Measurements from ENCODE around the gene DCD. TPM values are rescaled to one million over a fixed set of nuclear protein-coding genes. Genes with fewer than 3 reads are reported as not detected.
"Not testable (repeated sequence)": the region's sequence is repeated elsewhere in the genome, so short reads cannot be mapped to it uniquely, and the experiment has no call there.

The DCD gene
- total RNA-seq, 1 donor from 2014 or later, result not detected

DNA sequence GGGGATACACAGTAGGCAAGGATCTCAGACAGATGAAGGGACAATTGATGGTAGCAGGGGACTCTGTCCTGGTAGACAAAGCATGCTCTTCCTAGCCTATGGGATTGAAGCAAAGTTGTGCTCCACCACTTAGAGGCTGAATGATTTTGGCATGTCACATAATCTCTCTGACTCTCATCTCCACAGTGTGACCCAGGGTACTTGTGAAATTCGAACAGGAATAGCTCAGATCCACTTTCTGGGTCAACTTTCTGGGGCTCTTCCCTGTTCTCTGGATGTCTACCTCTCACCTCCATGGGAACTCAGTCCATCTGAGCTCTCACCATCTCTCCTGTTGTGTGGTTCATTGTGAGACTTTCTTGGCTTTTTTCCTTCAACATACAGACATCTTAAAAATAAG, 1.7 kb upstream of the DCD start:
- TF ChIP-seq, protein P1, sequence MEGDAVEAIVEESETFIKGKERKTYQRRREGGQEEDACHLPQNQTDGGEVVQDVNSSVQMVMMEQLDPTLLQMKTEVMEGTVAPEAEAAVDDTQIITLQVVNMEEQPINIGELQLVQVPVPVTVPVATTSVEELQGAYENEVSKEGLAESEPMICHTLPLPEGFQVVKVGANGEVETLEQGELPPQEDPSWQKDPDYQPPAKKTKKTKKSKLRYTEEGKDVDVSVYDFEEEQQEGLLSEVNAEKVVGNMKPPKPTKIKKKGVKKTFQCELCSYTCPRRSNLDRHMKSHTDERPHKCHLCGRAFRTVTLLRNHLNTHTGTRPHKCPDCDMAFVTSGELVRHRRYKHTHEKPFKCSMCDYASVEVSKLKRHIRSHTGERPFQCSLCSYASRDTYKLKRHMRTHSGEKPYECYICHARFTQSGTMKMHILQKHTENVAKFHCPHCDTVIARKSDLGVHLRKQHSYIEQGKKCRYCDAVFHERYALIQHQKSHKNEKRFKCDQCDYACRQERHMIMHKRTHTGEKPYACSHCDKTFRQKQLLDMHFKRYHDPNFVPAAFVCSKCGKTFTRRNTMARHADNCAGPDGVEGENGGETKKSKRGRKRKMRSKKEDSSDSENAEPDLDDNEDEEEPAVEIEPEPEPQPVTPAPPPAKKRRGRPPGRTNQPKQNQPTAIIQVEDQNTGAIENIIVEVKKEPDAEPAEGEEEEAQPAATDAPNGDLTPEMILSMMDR (IDR thresholded peaks at IDR 0.05; ENCODE audit: partially characterized antibody, unreplicated experiment), result no peak
- H3K4me1 Mint-ChIP-seq (ENCODE audit: low read depth, unreplicated experiment), result peaks cover 3% of the 10 kb centered on the region
- H3K4me3 Mint-ChIP-seq (ENCODE audit: unreplicated experiment), result no peak overlapping the region
- DNase-seq, result no peak
- H3K27ac Mint-ChIP-seq (ENCODE audit: unreplicated experiment), result no peak overlapping the region
- H3K36me3 Mint-ChIP-seq (ENCODE audit: unreplicated experiment), result no peaks in the 10 kb centered on the region
- no peaks in the 10 kb centered on the region for H3K27me3 Mint-ChIP-seq (ENCODE audit: unreplicated experiment)
- peaks cover 1% of the 10 kb centered on the region for H3K9me3 Mint-ChIP-seq (ENCODE audit: unreplicated experiment)

DNA sequence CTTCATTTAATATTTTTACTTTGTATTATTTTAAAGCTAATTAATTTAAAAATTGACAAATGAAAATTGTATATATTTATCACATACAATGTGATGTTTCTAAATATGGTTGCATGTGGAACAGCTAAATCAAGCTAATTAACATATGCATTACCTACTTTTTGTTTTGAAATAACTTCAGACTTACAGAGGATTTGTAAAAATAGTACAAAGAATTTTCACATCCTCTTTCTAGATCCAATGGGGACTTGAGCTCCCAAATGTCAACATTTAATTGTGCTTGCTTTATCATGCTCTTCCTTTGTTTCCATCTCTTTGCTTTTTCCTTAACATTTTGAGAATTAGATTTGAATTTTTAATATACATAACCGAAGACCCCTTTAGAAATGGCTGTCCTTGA, 6.6 kb downstream of the DCD start:
- Mint-ChIP-seq H3K36me3 (ENCODE audit: unreplicated experiment) (no peaks in the 10 kb centered on the region), H3K4me1 (ENCODE audit: low read depth, unreplicated experiment) (peaks cover 4% of the 10 kb centered on the region), H3K27me3 (ENCODE audit: unreplicated experiment) (peaks cover 4% of the 10 kb centered on the region), H3K4me3 (ENCODE audit: unreplicated experiment) (no peak overlapping the region), H3K9me3 (ENCODE audit: unreplicated experiment) (no peaks in the 10 kb centered on the region), H3K27ac (ENCODE audit: unreplicated experiment) (no peak overlapping the region)
- DNase-seq, result no peak
- TF ChIP-seq, protein P1 (IDR thresholded peaks at IDR 0.05; ENCODE audit: partially characterized antibody, unreplicated experiment), result no peak

DNA sequence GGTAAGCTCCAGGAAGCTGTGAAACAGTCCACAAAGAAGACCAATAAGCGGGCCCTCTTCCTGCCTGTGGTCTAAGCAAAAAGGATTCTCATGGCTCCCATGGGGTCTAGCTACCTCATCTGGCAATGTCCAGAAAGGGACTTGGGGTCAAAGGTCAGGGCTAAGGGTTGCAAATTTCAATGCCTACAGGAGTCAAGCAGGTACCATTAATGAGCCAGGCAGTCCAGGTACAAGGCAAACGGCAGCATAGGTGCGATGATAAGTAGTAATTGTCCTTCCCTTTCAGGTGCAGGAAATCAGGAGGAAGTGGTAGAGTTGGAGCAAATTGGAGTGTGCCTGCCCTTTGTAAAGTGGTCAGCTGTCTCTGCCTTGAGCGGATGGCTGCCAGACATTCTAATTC, 7.1 kb downstream of the DCD start:
- no peaks in the 10 kb centered on the region for H3K9me3 Mint-ChIP-seq (ENCODE audit: unreplicated experiment)
- DNase-seq, result no peak
- no peak overlapping the region for H3K27ac Mint-ChIP-seq (ENCODE audit: unreplicated experiment)
- H3K27me3 Mint-ChIP-seq (ENCODE audit: unreplicated experiment), result peaks cover 4% of the 10 kb centered on the region
- H3K36me3 Mint-ChIP-seq (ENCODE audit: unreplicated experiment), result no peaks in the 10 kb centered on the region
- no peak overlapping the region for H3K4me3 Mint-ChIP-seq (ENCODE audit: unreplicated experiment)
- TF ChIP-seq, protein P1 (IDR thresholded peaks at IDR 0.05; ENCODE audit: partially characterized antibody, unreplicated experiment), result no peak
- peaks cover 4% of the 10 kb centered on the region for H3K4me1 Mint-ChIP-seq (ENCODE audit: low read depth, unreplicated experiment)

DNA sequence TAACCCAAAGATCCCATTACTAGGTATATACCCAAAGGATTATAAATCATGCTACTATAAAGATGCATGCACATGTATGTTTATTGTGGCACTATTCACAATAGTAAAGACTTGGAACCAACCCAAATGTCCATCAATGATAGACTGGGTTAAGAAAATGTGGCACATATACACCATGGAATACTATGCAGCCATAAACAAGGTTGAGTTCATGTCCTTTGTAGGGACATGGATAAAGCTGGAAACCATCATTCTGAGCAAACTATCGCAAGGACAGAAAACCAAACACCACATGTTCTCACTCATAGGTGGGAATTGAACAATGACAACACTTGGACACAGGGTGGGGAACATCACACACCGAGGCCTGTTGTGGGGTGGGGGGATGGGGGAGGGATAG, 9.1 kb downstream of the DCD start:
- H3K27ac Mint-ChIP-seq (ENCODE audit: unreplicated experiment); H3K4me3 Mint-ChIP-seq (ENCODE audit: unreplicated experiment); H3K27me3 Mint-ChIP-seq (ENCODE audit: unreplicated experiment); H3K36me3 Mint-ChIP-seq (ENCODE audit: unreplicated experiment); H3K4me1 Mint-ChIP-seq (ENCODE audit: low read depth, unreplicated experiment); DNase-seq; H3K9me3 Mint-ChIP-seq (ENCODE audit: unreplicated experiment): not testable (repeated sequence)

DNA sequence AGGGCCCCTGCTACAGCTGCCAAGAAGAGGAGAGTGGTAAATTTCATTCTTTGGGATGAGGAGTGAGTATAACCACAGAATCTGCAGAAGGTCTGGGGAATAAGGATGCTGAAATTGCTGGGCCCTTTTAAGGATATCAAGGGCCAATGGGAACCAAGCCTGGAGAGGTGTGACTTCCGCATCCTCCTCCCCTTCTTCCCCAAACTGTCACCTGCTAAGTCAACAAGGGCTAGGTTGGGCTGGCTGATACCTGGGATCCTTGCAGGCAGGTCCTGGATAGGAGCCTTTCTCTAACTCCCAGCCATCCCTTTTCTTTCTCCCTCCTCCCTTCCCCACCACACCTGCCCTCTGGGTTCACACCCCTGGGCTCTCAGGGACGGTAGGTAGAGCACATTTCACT, 13.4 kb downstream of the DCD start, which contains the start of gene LACRT:
Gene LACRT (minus strand): TSS at position 101 of the 400 bp plus-strand sequence. CDS start 54 bp downstream, at position 47.
- Mint-ChIP-seq H3K4me1 (ENCODE audit: low read depth, unreplicated experiment) (no peaks in the 10 kb centered on the region), H3K27me3 (ENCODE audit: unreplicated experiment) (peaks cover 4% of the 10 kb centered on the region), H3K36me3 (ENCODE audit: unreplicated experiment) (no peaks in the 10 kb centered on the region), H3K27ac (ENCODE audit: unreplicated experiment) (no peak within 1 kb of the TSS), H3K4me3 (ENCODE audit: unreplicated experiment) (no peak within 1 kb of the TSS), H3K9me3 (ENCODE audit: unreplicated experiment) (peaks cover 3% of the 10 kb centered on the region)
- TF ChIP-seq, protein P1 (IDR thresholded peaks at IDR 0.05; ENCODE audit: partially characterized antibody, unreplicated experiment), result no peak
- no peak for DNase-seq

Data from glutamatergic neuron (in vitro differentiated cells).